GM18858 (cell line): ENCODE data around the gene FAM53B.
"Not testable (repeated sequence)": the region's sequence is repeated elsewhere in the genome, so short reads cannot be mapped to it uniquely, and the experiment has no call there.

Experiments used
- ATAC-seq: cut with Tn5 transposase; IDR thresholded peaks from one replicate; pipeline ENCODE4 v1.9.1; 2021; ENCODE audit not compliant: unreplicated experiment

Gene FAM53B

GRCh38 chr10:124614003-124614659, 130.0 kb downstream of the FAM53B start:
- ATAC-seq, result peak; percentile 50

- ATAC-seq, result no peak
Observed at GRCh38 chr10:124612611-124613498, 131.3 kb downstream of the FAM53B start.

- ATAC-seq, result no peak
Observed at GRCh38 chr10:124611738-124612137, 132.4 kb downstream of the FAM53B start.

- ATAC-seq, result not testable (repeated sequence)
Observed at GRCh38 chr10:124610851-124611250, 133.3 kb downstream of the FAM53B start.

GRCh38 chr10:124610186-124610585, 134.0 kb downstream of the FAM53B start:
- ATAC-seq, result not testable (repeated sequence)

- no peak for ATAC-seq
Observed at GRCh38 chr10:124609698-124610097, 134.5 kb downstream of the FAM53B start.

GRCh38 chr10:124608093-124608721, 136.0 kb downstream of the FAM53B start:
- ATAC-seq, result no peak

GRCh38 chr10:124607693-124608092, 136.5 kb downstream of the FAM53B start:
- no peak for ATAC-seq

- no peak for ATAC-seq
Observed at GRCh38 chr10:124606822-124607221, 137.4 kb downstream of the FAM53B start.

GRCh38 chr10:124605856-124606812, 138.0 kb downstream of the FAM53B start:
- ATAC-seq, result no peak

- no peak for ATAC-seq
Observed at GRCh38 chr10:124605481-124605855, 138.7 kb downstream of the FAM53B start.

- ATAC-seq, result no peak
Observed at GRCh38 chr10:124605001-124605370, 139.2 kb downstream of the FAM53B start.

- ATAC-seq, result no peak
Observed at GRCh38 chr10:124604214-124605000, 139.8 kb downstream of the FAM53B start.

GRCh38 chr10:124603376-124604213, 140.6 kb downstream of the FAM53B start:
- no peak for ATAC-seq

- ATAC-seq, result no peak
Observed at GRCh38 chr10:124602646-124603365, 141.4 kb downstream of the FAM53B start.

GRCh38 chr10:124602121-124602561, 142.0 kb downstream of the FAM53B start:
- no peak for ATAC-seq

- ATAC-seq, result no peak
Observed at GRCh38 chr10:124601431-124602120, 142.6 kb downstream of the FAM53B start.

- ATAC-seq, result no peak
Observed at GRCh38 chr10:124601016-124601415, 143.2 kb downstream of the FAM53B start.
